Activated CD4-positive, alpha-beta memory T cell treated with anti-CD3 and anti-CD28 coated beads, Interleukin-2, amount 10 ng/mL, durations not matched to agents 7 days and 5 days (primary cell): ENCODE results near the gene RASGRF2. TPM values are rescaled to one million over a fixed set of nuclear protein-coding genes. Genes with fewer than 3 reads are reported as not detected.
"Not testable (repeated sequence)": the region's sequence is repeated elsewhere in the genome, so short reads cannot be mapped to it uniquely, and the experiment has no call there.

Experiments
- CTCF ChIA-PET: fragments of 350-600 bp; sonication (Branson Sonifier 250); formaldehyde crosslinking; loops from one replicate; lab custom pipeline; 2021; ENCODE audit warnings: antibody characterized with exemption, inconsistent platforms; lab: Charles Lee
- POLR2A ChIA-PET: fragments of 350-600 bp; sonication (Branson Sonifier 250); formaldehyde crosslinking; loops from one replicate; lab custom pipeline; 2021; ENCODE audit warnings: antibody characterized with exemption; lab: Charles Lee
- DNase-seq: peaks from one replicate; pipeline ENCODE4 v3.0.0-alpha.2; 2020
- H3K27ac Mint-ChIP-seq: one replicate; pipeline ENCODE4 v1.8.0; 2021; ENCODE audit warnings: mild to moderate bottlenecking, mixed read lengths
- H3K27me3 Mint-ChIP-seq: one replicate; pipeline ENCODE4 v1.8.0; 2021; ENCODE audit warnings: mixed read lengths
- H3K36me3 Mint-ChIP-seq: one replicate; pipeline ENCODE4 v1.8.0; 2021; ENCODE audit warnings: low read depth, mixed read lengths
- H3K4me1 Mint-ChIP-seq: one replicate; pipeline ENCODE4 v1.8.0; 2021; ENCODE audit warnings: mixed read lengths
- H3K4me3 Mint-ChIP-seq: one replicate; pipeline ENCODE4 v1.8.0; 2021; ENCODE audit warnings: mild to moderate bottlenecking, mixed read lengths
- H3K9me3 Mint-ChIP-seq: one replicate; pipeline ENCODE4 v1.8.0; 2021; ENCODE audit warnings: mixed read lengths
- total RNA-seq, 2 experiments: library from RNA; stranded (reverse); gene quantifications; one replicate each; pipeline ENCODE4 v1.2.3, GENCODE V29; 2021

RASGRF2 gene
- total RNA-seq, 2 experiments from 2014 or later = 2.4 to 3.3 TPM

DNA sequence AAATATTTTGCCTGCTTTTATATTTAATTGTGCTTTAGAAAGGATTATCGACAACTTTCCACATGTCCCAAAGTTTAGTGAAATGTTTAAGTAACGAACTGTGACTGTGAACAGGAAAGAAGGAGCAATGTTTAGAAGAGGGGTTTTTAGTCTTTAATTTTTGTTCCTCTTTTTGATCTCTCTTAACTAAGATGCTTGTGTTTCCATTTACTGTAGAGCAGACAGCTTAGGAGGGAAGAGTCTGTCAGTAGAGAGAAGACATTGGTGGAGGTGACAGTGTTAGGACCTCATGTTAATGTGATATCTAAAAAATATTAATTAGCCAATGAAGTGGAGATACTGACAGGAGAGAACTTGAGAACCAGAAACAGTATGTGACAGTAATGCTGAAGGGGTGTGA is 92.2 kb downstream of the RASGRF2 start:
- Mint-ChIP-seq H3K4me3 (no peak overlapping the region), H3K27ac (no peak overlapping the region), H3K9me3 (no peaks in the 10 kb centered on the region), H3K36me3 (no peaks in the 10 kb centered on the region), H3K27me3 (no peaks in the 10 kb centered on the region), H3K4me1 (no peaks in the 10 kb centered on the region)
- no peak for DNase-seq
- POLR2A ChIA-PET = no interaction called here
- CTCF ChIA-PET = no interaction called here

DNA sequence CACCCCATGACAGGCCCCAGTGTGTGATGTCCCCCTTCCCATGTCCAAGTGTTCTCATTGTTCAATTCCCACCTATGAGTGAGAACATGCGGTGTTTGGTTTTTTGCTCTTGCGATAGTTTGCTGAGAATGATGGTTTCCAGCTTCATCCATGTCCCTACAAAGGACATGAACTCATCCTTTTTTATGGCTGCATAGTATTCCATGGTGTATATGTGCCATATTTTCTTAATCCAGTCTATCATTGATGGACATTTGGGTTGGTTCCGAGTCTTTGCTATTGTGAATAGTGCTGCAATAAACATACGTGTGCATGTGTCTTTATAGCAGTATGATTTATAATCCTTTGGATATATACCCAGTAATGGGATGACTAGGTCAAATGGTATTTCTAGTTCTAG is 93.1 kb downstream of the RASGRF2 start:
- H3K27me3 Mint-ChIP-seq, H3K4me3 Mint-ChIP-seq, H3K9me3 Mint-ChIP-seq, POLR2A ChIA-PET, H3K27ac Mint-ChIP-seq, DNase-seq, H3K4me1 Mint-ChIP-seq, CTCF ChIA-PET, H3K36me3 Mint-ChIP-seq: not testable (repeated sequence)

DNA sequence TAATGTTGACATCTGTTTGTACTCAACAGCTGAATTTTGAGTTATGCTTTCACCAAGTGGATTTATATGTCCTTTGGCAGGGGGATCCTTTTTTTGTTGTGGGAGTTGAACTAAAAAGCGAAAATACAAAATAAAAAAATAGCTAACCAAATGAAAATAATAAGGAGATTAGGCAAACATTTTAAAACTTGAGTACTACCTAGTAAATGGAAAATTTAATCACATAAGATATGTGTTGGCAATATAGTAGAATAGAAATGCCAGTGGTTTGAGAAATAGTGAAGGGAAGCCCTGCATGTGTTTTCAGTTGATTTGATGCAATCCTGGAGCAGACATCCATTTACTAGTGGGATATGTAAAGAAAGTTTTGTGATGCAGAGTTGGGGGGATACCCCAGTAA is 98.0 kb downstream of the RASGRF2 start:
- no peaks in the 10 kb centered on the region for H3K27me3 Mint-ChIP-seq
- peaks cover 2% of the 10 kb centered on the region for H3K9me3 Mint-ChIP-seq
- CTCF ChIA-PET = no interaction called here
- H3K36me3 Mint-ChIP-seq = no peaks in the 10 kb centered on the region
- no peaks in the 10 kb centered on the region for H3K4me1 Mint-ChIP-seq
- POLR2A ChIA-PET = no interaction called here
- no peak for DNase-seq
- no peak overlapping the region for H3K4me3 Mint-ChIP-seq
- no peak overlapping the region for H3K27ac Mint-ChIP-seq

DNA sequence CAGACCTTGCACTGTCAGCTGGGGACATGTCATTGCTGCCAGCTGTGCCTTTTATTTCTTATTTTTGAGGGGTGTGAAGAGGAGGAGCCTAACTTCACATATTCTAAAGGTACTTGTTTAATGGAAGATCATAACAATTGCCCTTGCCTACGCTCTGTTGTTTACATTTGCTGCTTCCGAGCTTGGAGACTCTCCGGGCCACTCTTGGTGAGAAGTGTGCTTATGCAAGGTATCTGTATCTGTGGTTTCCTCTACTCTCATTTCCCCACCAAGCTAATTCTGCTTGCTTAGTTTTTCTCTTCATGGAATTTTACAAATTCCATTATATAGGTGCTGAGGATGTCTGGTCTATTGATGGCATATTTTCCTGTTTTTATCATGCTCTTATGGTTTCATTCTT is 105.3 kb downstream of the RASGRF2 start:
- Mint-ChIP-seq H3K9me3 (peaks cover 8% of the 10 kb centered on the region), H3K4me3 (no peak overlapping the region), H3K27ac (no peak overlapping the region), H3K27me3 (no peaks in the 10 kb centered on the region), H3K4me1 (no peaks in the 10 kb centered on the region), H3K36me3 (peaks cover 2% of the 10 kb centered on the region)
- POLR2A ChIA-PET = no interaction called here
- CTCF ChIA-PET = no interaction called here
- no peak for DNase-seq

DNA sequence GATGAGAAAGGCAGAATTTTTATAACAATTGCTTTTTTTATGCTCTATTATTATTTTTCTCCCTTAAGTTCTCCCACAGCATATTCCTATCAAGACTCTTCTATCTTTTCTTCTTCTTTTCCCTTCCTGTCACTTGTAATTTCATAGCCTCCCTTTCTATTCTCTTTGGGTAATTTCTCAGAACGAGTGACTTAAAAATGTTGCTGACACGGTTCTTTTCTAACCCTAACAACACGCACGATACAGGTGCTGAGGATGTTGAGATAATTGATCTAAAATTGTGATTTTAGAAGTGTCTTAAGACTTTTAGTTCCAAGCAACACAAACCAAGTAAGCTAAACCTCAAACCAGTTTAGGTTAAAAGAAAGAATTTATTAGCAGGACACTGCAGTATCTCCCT is 105.9 kb downstream of the RASGRF2 start:
- Mint-ChIP-seq H3K4me1 (no peaks in the 10 kb centered on the region), H3K27ac (no peak overlapping the region), H3K36me3 (peaks cover 2% of the 10 kb centered on the region), H3K9me3 (peaks cover 8% of the 10 kb centered on the region), H3K4me3 (no peak overlapping the region), H3K27me3 (no peaks in the 10 kb centered on the region)
- POLR2A ChIA-PET = no interaction called here
- CTCF ChIA-PET = no interaction called here
- DNase-seq = no peak

DNA sequence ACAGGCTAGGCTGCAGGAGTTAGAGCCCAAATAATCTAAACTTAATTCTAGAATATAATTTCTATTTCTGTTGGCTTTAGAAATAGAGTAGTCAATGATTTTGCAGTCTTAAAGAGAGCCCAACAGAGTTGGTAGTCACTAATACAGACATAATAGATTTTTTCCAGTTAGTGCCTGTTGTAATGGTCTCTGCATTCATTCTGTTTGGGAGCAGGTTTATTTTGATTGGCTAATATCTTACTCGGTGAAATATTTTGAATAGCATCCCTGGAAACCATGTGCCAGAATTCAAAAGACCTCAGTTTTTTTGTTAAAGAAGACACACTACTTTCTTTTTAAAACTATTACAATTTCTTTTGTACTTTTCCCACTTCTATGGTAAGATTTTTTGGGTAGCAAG is 107.2 kb downstream of the RASGRF2 start:
- H3K27me3 Mint-ChIP-seq = no peaks in the 10 kb centered on the region
- H3K36me3 Mint-ChIP-seq = peaks cover 2% of the 10 kb centered on the region
- ChIA-PET CTCF (no interaction called here), POLR2A (no interaction called here)
- H3K27ac Mint-ChIP-seq = no peak overlapping the region
- H3K9me3 Mint-ChIP-seq = peaks cover 8% of the 10 kb centered on the region
- no peaks in the 10 kb centered on the region for H3K4me1 Mint-ChIP-seq
- no peak for DNase-seq
- no peak overlapping the region for H3K4me3 Mint-ChIP-seq

DNA sequence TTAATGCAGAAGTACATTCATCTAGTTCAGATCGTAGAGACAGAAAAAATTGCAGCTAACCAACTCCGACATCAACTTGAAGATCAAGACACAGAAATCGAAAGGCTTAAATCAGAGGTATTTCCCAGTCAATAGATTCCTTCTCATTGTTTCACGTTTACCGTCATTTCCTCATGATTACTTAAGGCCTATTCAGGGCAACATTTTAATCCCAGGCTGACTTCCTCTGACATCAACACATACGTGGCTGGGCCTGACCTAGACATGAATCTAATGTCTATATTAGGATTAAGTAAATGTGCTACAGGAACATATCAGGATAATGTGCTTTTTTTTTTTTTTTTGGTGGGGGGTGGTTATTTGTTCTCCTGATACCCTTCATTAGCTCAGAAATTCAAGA is 107.9 kb downstream of the RASGRF2 start:
- no peak overlapping the region for H3K4me3 Mint-ChIP-seq
- no peak overlapping the region for H3K27ac Mint-ChIP-seq
- ChIA-PET CTCF (no interaction called here), POLR2A (no interaction called here)
- DNase-seq = no peak
- H3K9me3 Mint-ChIP-seq = peaks cover 8% of the 10 kb centered on the region
- peaks cover 2% of the 10 kb centered on the region for H3K36me3 Mint-ChIP-seq
- H3K27me3 Mint-ChIP-seq = no peaks in the 10 kb centered on the region
- H3K4me1 Mint-ChIP-seq = no peaks in the 10 kb centered on the region

DNA sequence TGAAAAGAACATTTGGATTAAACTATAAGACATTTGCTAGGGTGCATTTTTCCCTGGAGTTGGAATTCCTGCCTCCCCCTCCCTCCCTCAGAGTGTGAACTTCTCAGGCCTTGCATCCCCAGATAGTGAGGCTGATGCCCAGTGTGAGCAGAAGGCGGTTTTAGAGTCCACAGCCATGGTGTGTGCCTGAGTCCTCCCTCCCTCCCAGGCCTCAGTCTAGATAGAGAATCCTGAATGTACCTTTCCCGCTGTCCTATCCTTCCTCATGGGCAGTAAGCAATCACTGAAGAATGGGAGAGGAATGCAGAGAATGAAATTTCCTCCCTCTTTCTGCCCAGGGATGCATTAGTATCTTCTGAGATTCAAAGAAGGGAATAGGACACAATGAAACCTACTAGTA is 108.5 kb downstream of the RASGRF2 start:
- Mint-ChIP-seq H3K27me3 (no peaks in the 10 kb centered on the region), H3K9me3 (peaks cover 8% of the 10 kb centered on the region), H3K27ac (no peak overlapping the region), H3K36me3 (peaks cover 2% of the 10 kb centered on the region), H3K4me1 (no peaks in the 10 kb centered on the region), H3K4me3 (no peak overlapping the region)
- POLR2A ChIA-PET = no interaction called here
- DNase-seq = no peak
- CTCF ChIA-PET = no interaction called here

DNA sequence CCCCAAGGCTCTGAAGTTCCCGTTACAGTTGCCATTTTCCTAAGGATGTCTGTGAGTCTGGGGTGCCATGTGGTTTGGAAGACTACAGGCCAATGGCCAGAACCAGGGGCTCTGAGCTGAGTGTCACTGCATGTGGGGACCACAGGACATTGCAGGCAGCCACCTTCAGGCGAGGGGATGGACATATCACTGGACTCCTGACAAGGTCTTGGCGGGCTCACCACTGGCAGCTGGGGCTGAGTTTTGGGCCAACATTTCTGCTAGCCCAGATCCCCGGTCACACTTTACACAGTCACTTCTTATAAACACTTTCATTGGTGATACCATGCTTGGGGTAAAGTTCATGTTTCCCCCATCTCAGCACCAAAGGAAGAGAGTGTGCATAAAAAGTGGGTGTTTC is 109.8 kb downstream of the RASGRF2 start:
- Mint-ChIP-seq H3K4me3 (no peak overlapping the region), H3K27me3 (no peaks in the 10 kb centered on the region), H3K36me3 (peaks cover 2% of the 10 kb centered on the region), H3K9me3 (no peaks in the 10 kb centered on the region), H3K27ac (no peak overlapping the region), H3K4me1 (no peaks in the 10 kb centered on the region)
- DNase-seq = no peak
- ChIA-PET POLR2A (no interaction called here), CTCF (no interaction called here)

DNA sequence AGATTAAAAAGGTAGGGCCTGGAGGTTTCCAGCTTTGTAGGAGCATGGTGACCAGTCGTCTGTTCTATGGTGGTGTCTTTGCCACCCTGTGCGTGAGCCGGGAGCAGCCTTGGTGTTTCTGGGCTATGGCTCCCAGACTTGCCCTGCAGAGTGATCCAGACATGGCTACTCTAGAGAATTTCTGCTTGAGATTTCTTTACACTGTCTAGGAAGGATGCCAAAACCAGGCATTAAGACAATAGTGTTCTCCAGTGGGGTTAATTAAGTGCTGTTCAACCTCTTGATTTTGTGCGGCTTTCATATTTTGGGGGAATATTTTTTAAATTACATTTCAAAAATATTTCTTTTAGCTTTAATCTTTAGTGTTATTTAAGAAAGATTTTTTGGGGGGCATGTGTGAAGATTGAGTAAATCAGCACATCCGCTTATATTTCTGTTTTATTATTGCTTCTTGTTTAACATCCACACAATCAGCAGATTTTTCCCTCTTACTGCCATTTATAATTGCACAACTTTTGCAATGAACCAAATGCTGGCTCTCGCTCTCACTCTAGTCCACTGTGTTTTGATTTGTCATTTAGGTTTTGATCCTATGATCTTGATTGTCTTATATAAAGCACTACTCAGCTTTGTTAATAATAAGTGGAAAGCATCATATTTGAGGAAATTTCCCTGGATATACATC is 110.5 kb downstream of the RASGRF2 start:
- Mint-ChIP-seq H3K4me1 (no peaks in the 10 kb centered on the region), H3K36me3 (peaks cover 2% of the 10 kb centered on the region), H3K27me3 (no peaks in the 10 kb centered on the region), H3K9me3 (no peaks in the 10 kb centered on the region), H3K4me3 (no peak overlapping the region), H3K27ac (no peak overlapping the region)
- no peak for DNase-seq
- POLR2A ChIA-PET = no interaction called here
- CTCF ChIA-PET = no interaction called here

DNA sequence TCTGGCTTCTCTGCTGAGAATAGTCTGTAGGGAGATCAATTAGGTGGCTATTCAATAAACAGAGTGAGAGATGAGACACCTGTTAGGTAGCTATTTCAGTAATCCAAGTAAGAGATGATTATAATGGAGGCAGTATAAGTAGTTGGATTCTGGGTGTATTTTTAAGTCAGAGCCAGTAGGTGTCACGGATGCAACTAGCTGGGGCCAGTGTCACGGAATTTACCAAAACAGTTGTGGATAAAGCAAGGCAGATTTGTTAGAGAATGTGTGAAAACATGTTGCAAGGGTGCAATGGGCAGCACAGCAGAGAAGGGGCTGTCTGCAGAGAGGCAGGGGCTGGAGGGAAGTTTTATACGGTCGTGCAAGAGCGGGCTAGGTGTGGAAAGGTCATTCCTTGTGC is 114.9 kb downstream of the RASGRF2 start:
- Mint-ChIP-seq H3K27me3 (no peaks in the 10 kb centered on the region), H3K36me3 (peaks cover 2% of the 10 kb centered on the region), H3K27ac (no peak overlapping the region), H3K4me1 (no peaks in the 10 kb centered on the region), H3K4me3 (no peak overlapping the region), H3K9me3 (peaks cover 12% of the 10 kb centered on the region)
- ChIA-PET CTCF (no interaction called here), POLR2A (no interaction called here)
- no peak for DNase-seq

DNA sequence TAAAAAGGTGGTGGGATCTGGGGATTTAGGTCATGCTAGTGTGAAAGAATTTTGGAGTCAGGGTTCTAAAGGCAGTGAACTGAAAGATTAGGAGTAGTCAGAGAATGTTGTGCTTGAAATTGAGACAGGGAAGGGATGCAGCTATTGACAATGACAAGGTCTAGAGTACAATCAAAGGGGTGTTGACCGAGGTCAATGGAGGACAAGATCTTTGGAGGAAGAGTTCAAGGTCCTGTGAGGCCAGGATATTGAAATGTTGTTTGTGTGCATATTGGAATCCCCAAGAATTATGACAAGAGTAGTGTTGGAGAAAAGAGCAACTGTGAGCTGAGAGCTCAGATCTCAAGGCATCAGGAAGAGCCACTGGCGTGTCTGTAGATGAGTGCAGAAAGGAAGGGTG is 116.9 kb downstream of the RASGRF2 start:
- DNase-seq = no peak
- Mint-ChIP-seq H3K36me3 (no peaks in the 10 kb centered on the region), H3K27me3 (no peaks in the 10 kb centered on the region), H3K9me3 (peaks cover 12% of the 10 kb centered on the region), H3K4me1 (no peaks in the 10 kb centered on the region), H3K4me3 (no peak overlapping the region), H3K27ac (no peak overlapping the region)
- ChIA-PET POLR2A (no interaction called here), CTCF (no interaction called here)

DNA sequence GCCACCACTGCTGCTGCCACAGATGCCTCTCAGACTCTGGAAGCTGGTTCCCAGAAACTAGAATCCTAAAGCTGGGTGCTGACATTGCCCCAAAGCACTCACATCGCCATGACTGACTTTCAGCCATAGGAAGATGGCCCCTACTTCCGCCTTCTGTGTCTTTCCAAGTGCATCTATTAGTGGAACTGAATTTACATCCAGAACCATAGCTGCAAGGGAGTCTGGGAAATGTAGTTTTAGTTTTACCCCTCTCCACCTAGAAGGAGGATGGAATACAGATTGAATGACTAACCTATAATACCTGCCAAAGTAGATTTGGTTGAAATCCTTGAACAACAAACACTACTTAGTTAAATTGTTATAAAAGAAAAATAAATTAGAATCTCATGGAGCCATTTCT is 118.8 kb downstream of the RASGRF2 start:
- CTCF ChIA-PET = no interaction called here
- POLR2A ChIA-PET = no interaction called here
- Mint-ChIP-seq H3K27ac (no peak overlapping the region), H3K9me3 (peaks cover 12% of the 10 kb centered on the region), H3K36me3 (no peaks in the 10 kb centered on the region), H3K27me3 (no peaks in the 10 kb centered on the region), H3K4me1 (no peaks in the 10 kb centered on the region), H3K4me3 (no peak overlapping the region)
- no peak for DNase-seq

DNA sequence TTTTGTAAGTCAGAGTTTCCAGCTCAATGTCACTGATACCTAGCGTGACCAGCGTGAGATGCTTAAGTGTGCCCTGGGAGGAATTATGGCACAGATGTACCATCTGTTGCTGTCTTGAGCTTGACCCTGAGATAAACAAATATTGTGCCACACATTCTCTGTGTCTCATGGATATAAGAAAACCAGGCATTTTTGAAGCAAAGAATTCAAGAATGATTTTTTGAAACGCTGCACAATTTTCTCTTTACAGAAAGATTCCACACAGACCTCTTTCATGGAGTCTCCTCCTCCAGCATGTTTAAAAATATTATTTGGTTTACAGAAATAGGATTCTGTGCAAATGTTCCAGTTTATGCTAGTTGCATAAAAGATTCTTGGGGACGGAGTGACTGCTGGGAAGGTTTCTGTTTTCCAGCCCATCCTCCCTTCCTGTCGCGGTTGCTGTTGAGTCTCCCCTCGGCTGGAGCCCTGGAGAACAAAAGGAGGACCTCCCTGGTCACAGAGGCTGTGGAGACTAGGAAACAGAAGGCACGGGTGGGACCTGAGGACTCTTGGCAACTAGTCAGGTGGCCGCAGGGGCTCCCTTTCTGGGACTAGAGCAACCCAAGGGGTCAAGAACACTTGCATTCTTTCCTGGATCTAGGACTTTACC is 120.8 kb downstream of the RASGRF2 start:
- POLR2A ChIA-PET = no interaction called here
- H3K36me3 Mint-ChIP-seq = no peaks in the 10 kb centered on the region
- H3K27me3 Mint-ChIP-seq = no peaks in the 10 kb centered on the region
- H3K27ac Mint-ChIP-seq = no peak overlapping the region
- DNase-seq = no peak
- CTCF ChIA-PET = no interaction called here
- H3K4me3 Mint-ChIP-seq = no peak overlapping the region
- H3K9me3 Mint-ChIP-seq = peaks cover 12% of the 10 kb centered on the region
- H3K4me1 Mint-ChIP-seq = no peaks in the 10 kb centered on the region
